Spinal cord (tissue), 10 donors: ENCODE data around the gene TOMM34. TPM values are rescaled to one million over a fixed set of nuclear protein-coding genes. Genes with fewer than 3 reads are reported as not detected.

Source experiments
- DNase-seq, 6 donors: peaks; one replicate each; pipeline versions ENCODE4 v3.0.0 to v3.0.0-alpha.2; 2013 to 2015; ENCODE audit warnings: low spot score in 6 of 6, low read depth in 4 of 6
- H3K27ac ChIP-seq: one replicate; pipeline ENCODE4 v1.5.1; 2013; ENCODE audit warnings: low read depth, low read length, control low read depth
- H3K27me3 ChIP-seq: one replicate; pipeline ENCODE4 v1.6.1; 2013; ENCODE audit warnings: low read length; ENCODE audit not compliant: control insufficient read depth, insufficient read depth
- H3K36me3 ChIP-seq: one replicate; pipeline ENCODE4 v1.6.1; 2013; ENCODE audit warnings: low read length; ENCODE audit not compliant: control insufficient read depth, insufficient read depth
- H3K4me1 ChIP-seq: one replicate; pipeline ENCODE4 v1.6.1; 2013; ENCODE audit warnings: low read length; ENCODE audit not compliant: control insufficient read depth, insufficient read depth
- H3K4me3 ChIP-seq: one replicate; pipeline ENCODE4 v1.5.1; 2013; ENCODE audit warnings: low read depth, low read length, control low read depth
- H3K9me3 ChIP-seq: one replicate; pipeline ENCODE4 v1.6.1; 2013; ENCODE audit warnings: low read length; ENCODE audit not compliant: control insufficient read depth, insufficient read depth
- WGBS: methylation state at CpG from one replicate; pipeline ENCODE4 v1.1.5; 2013; ENCODE audit warnings: missing lambda C conversion rate; ENCODE audit not compliant: insufficient coverage; 5-methylcytosine and 5-hydroxymethylcytosine counted together
- polyA plus RNA-seq, 2 donors: library from polyadenylated mRNA; unstranded; fragments of 120-200 nt; gene quantifications; one replicate each; pipeline ENCODE4 v1.2.1, GENCODE V29; 2013; ENCODE audit not compliant: insufficient read length in 2 of 2
- total RNA-seq, 2 donors: library from RNA; depleted of rRNA in 1 of 2; stranded (reverse); fragments of 120-200 nt in 1 of 2; fragments of >200 nt in 1 of 2; gene quantifications; one replicate each; pipeline versions ENCODE4 v1.2.3 to v1.2.4, GENCODE V29; 2013 to 2014
- donor health status: healthy.

Gene TOMM34
- total and polyA plus RNA-seq, 4 donors = 10.8 to 28.5 (median 25.9) TPM

GRCh38 chr20:44981736-44982406 lies 21.7 kb upstream of the TOMM34 start:
- Histone ChIP-seq H3K4me3 (no peak overlapping the region), H3K36me3 (peaks cover 21% of the 10 kb centered on the region)

GRCh38 chr20:44979090-44979621 lies 19.0 kb upstream of the TOMM34 start:
- peaks cover 25% of the 10 kb centered on the region for H3K36me3 ChIP-seq

More at GRCh38 chr20:44981736-44982406, 21.7 kb upstream of the TOMM34 start:
- H3K27me3 ChIP-seq = no peaks in the 10 kb centered on the region
- no peak for DNase-seq
- no peak overlapping the region for H3K27ac ChIP-seq
- 93% methylated on average over 3 of the region's 8 CpGs for WGBS
- H3K4me1 ChIP-seq = no peaks in the 10 kb centered on the region
- no peaks in the 10 kb centered on the region for H3K9me3 ChIP-seq

GRCh38 chr20:44976698-44977097 lies 16.5 kb upstream of the TOMM34 start:
- H3K27me3 ChIP-seq = no peaks in the 10 kb centered on the region
- peaks cover 17% of the 10 kb centered on the region for H3K36me3 ChIP-seq
- H3K4me1 ChIP-seq = no peaks in the 10 kb centered on the region
- DNase-seq = no peak
- H3K9me3 ChIP-seq = no peaks in the 10 kb centered on the region
- H3K4me3 ChIP-seq = no peak overlapping the region
- WGBS = 87% methylated on average over 4 of the region's 4 CpGs
- no peak overlapping the region for H3K27ac ChIP-seq

More at GRCh38 chr20:44979090-44979621, 19.0 kb upstream of the TOMM34 start:
- Histone ChIP-seq H3K9me3 (no peaks in the 10 kb centered on the region), H3K4me1 (no peaks in the 10 kb centered on the region), H3K27ac (no peak overlapping the region), H3K4me3 (no peak overlapping the region), H3K27me3 (no peaks in the 10 kb centered on the region)
- peak in 1 of 6 donors; percentile 9 for DNase-seq
- no CpG with 5 or more reads among the region's 2 CpGs for WGBS

GRCh38 chr20:44973053-44973452 lies 12.9 kb upstream of the TOMM34 start:
- H3K4me1 ChIP-seq = no peaks in the 10 kb centered on the region
- no peak overlapping the region for H3K27ac ChIP-seq
- H3K36me3 ChIP-seq = peaks cover 9% of the 10 kb centered on the region
- H3K9me3 ChIP-seq = no peaks in the 10 kb centered on the region
- DNase-seq = peak in 1 of 6 donors; percentile 7
- 89% methylated on average over 1 of the region's 2 CpGs for WGBS
- H3K4me3 ChIP-seq = no peak overlapping the region
- no peaks in the 10 kb centered on the region for H3K27me3 ChIP-seq

GRCh38 chr20:44970243-44970757 lies 10.1 kb upstream of the TOMM34 start:
- Histone ChIP-seq H3K9me3 (no peaks in the 10 kb centered on the region), H3K27ac (no peak overlapping the region), H3K36me3 (peaks cover 9% of the 10 kb centered on the region), H3K4me1 (peaks cover 9% of the 10 kb centered on the region), H3K27me3 (no peaks in the 10 kb centered on the region), H3K4me3 (no peak overlapping the region)
- DNase-seq = no peak
- no CpG with 5 or more reads among the region's 1 CpG for WGBS

GRCh38 chr20:44969300-44969894 lies 9.2 kb upstream of the TOMM34 start:
- Histone ChIP-seq H3K27me3 (no peaks in the 10 kb centered on the region), H3K36me3 (peaks cover 5% of the 10 kb centered on the region), H3K27ac (no peak overlapping the region), H3K4me3 (no peak overlapping the region), H3K9me3 (no peaks in the 10 kb centered on the region), H3K4me1 (peaks cover 9% of the 10 kb centered on the region)
- 83% methylated on average over 2 of the region's 3 CpGs for WGBS
- no peak for DNase-seq

- H3K9me3 ChIP-seq = no peaks in the 10 kb centered on the region
- no peak overlapping the region for H3K27ac ChIP-seq
- WGBS = 54% methylated on average over 3 of the region's 5 CpGs
- H3K27me3 ChIP-seq = no peaks in the 10 kb centered on the region
- H3K36me3 ChIP-seq = no peaks in the 10 kb centered on the region
- DNase-seq = no peak
- peaks cover 9% of the 10 kb centered on the region for H3K4me1 ChIP-seq
- H3K4me3 ChIP-seq = peak overlapping the region; percentile 79
These were observed 7.1 kb upstream of the TOMM34 start for GRCh38 chr20:44967207-44967807.

- H3K4me3 ChIP-seq = peak within 1 kb of the TSS; percentile 79
- no peaks in the 10 kb centered on the region for H3K9me3 ChIP-seq
- H3K36me3 ChIP-seq = no peaks in the 10 kb centered on the region
- H3K4me1 ChIP-seq = peaks cover 9% of the 10 kb centered on the region
- no peaks in the 10 kb centered on the region for H3K27me3 ChIP-seq
- peak within 1 kb of the TSS; percentile 44 for H3K27ac ChIP-seq
- peak; percentile 82 to 98 (median 86) for DNase-seq
- WGBS = under 1% methylated on average over 66 of the region's 68 CpGs
These were observed 6.1 kb upstream of the TOMM34 start, which contains the start of gene STK4 for GRCh38 chr20:44966030-44966961. STK4 (plus strand) TSS chr20:44966512; CDS start chr20:44966569, 57 bp downstream.

GRCh38 chr20:44965651-44966029 lies 5.4 kb upstream of the TOMM34 start:
- Histone ChIP-seq H3K4me3 (peak overlapping the region; percentile 79), H3K27me3 (no peaks in the 10 kb centered on the region), H3K27ac (no peak overlapping the region), H3K36me3 (no peaks in the 10 kb centered on the region), H3K9me3 (no peaks in the 10 kb centered on the region), H3K4me1 (peaks cover 9% of the 10 kb centered on the region)
- DNase-seq = no peak
- WGBS = 53% methylated on average over 4 of the region's 5 CpGs
